ENCODE measurements around the gene MAK. TPM values are rescaled to one million over a fixed set of nuclear protein-coding genes. Genes with fewer than 3 reads are reported as not detected.

The MAK gene
- total and polyA plus RNA-seq, 4 donors, result 0.02 to 0.26 (median 0.13) TPM

DNA sequence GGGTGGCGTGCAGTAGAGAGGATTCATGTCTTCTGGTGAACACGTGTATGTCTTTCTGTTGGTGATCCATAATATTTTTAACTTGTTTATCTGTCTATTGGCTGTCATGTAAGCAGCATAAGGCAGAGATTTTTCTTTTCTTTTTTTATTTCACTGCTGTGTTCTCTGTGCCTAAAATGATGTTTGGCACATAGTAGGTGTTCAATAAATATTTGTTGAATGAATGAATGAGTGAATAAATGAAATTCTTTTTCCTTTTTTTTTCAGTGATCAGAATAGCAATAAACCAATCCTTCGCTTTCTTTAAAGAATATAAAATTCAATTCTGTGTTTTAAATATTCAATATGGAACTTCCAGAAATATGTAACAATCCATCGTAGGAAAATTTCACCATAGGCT is 30.0 kb downstream of the MAK start:
- Histone ChIP-seq H3K27me3 (ENCODE audit: control insufficient read depth in 4 of 4, insufficient read depth in 4 of 4, low read length in 3 of 4) (no peaks in the 10 kb centered on the region), H3K27ac (ENCODE audit: low read depth in 1 of 2, low read length in 2 of 2) (no peak overlapping the region), H3K9ac (ENCODE audit: low read depth in 1 of 2, low read length in 2 of 2) (no peak overlapping the region), H3K36me3 (ENCODE audit: control insufficient read depth in 4 of 4, insufficient read depth in 3 of 4, low read depth in 1 of 4, low read length in 3 of 4) (no peaks in the 10 kb centered on the region), H3K4me1 (ENCODE audit: control insufficient read depth in 4 of 4, insufficient read depth in 4 of 4, low read length in 3 of 4) (no peaks in the 10 kb centered on the region), H3K9me3 (ENCODE audit: control insufficient read depth in 4 of 4, low read length in 3 of 4) (no peaks in the 10 kb centered on the region), H3K4me3 (ENCODE audit: low read depth in 1 of 3, low read length in 3 of 3) (no peak overlapping the region)
- no peak for DNase-seq (ENCODE audit: low spot score)
- WGBS, result 97% methylated on average over 4 of the region's 4 CpGs
- TF ChIP-seq EGR1 (IDR thresholded peaks at IDR 0.05; ENCODE audit: low read depth in 2 of 2), result no peak
- no peak for TF ChIP-seq JUND (IDR thresholded peaks at IDR 0.05)
- no peak for TF ChIP-seq RAD21 (IDR thresholded peaks at IDR 0.05)
- TF ChIP-seq, protein P1, sequence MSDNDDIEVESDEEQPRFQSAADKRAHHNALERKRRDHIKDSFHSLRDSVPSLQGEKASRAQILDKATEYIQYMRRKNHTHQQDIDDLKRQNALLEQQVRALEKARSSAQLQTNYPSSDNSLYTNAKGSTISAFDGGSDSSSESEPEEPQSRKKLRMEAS (IDR thresholded peaks at IDR 0.05), result no peak
- no peak for TF ChIP-seq HNF4G (IDR thresholded peaks at IDR 0.05)
- TF ChIP-seq TAF1 (conservative IDR thresholded peaks at IDR 0.05), result no peak
- TF ChIP-seq, protein P2, sequence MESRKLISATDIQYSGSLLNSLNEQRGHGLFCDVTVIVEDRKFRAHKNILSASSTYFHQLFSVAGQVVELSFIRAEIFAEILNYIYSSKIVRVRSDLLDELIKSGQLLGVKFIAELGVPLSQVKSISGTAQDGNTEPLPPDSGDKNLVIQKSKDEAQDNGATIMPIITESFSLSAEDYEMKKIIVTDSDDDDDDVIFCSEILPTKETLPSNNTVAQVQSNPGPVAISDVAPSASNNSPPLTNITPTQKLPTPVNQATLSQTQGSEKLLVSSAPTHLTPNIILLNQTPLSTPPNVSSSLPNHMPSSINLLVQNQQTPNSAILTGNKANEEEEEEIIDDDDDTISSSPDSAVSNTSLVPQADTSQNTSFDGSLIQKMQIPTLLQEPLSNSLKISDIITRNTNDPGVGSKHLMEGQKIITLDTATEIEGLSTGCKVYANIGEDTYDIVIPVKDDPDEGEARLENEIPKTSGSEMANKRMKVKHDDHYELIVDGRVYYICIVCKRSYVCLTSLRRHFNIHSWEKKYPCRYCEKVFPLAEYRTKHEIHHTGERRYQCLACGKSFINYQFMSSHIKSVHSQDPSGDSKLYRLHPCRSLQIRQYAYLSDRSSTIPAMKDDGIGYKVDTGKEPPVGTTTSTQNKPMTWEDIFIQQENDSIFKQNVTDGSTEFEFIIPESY (IDR thresholded peaks at IDR 0.05), result no peak
- TF ChIP-seq YY1 (IDR thresholded peaks at IDR 0.05), result no peak
- no peak for TF ChIP-seq RXRA (IDR thresholded peaks at IDR 0.05)
- no peak for TF ChIP-seq HNF4A (conservative IDR thresholded peaks at IDR 0.05)
- TF ChIP-seq NR2F2 (IDR thresholded peaks at IDR 0.05), result no peak
- no peak for TF ChIP-seq SP1 (IDR thresholded peaks at IDR 0.05)
- TF ChIP-seq GABPA (IDR thresholded peaks at IDR 0.05 in 1 of 2, conservative IDR thresholded peaks at IDR 0.05 in 1 of 2), result no peak
- no peak for TF ChIP-seq FOXA2 (IDR thresholded peaks at IDR 0.05)
- TF ChIP-seq, protein P3, sequence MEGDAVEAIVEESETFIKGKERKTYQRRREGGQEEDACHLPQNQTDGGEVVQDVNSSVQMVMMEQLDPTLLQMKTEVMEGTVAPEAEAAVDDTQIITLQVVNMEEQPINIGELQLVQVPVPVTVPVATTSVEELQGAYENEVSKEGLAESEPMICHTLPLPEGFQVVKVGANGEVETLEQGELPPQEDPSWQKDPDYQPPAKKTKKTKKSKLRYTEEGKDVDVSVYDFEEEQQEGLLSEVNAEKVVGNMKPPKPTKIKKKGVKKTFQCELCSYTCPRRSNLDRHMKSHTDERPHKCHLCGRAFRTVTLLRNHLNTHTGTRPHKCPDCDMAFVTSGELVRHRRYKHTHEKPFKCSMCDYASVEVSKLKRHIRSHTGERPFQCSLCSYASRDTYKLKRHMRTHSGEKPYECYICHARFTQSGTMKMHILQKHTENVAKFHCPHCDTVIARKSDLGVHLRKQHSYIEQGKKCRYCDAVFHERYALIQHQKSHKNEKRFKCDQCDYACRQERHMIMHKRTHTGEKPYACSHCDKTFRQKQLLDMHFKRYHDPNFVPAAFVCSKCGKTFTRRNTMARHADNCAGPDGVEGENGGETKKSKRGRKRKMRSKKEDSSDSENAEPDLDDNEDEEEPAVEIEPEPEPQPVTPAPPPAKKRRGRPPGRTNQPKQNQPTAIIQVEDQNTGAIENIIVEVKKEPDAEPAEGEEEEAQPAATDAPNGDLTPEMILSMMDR (IDR thresholded peaks at IDR 0.05; ENCODE audit: low read depth, low read length, missing input control), result no peak
- TF ChIP-seq FOXA1 (IDR thresholded peaks at IDR 0.05), result no peak
- TF ChIP-seq, protein P4, sequence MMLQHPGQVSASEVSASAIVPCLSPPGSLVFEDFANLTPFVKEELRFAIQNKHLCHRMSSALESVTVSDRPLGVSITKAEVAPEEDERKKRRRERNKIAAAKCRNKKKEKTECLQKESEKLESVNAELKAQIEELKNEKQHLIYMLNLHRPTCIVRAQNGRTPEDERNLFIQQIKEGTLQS (IDR thresholded peaks at IDR 0.05), result no peak
- TF ChIP-seq, protein P5, sequence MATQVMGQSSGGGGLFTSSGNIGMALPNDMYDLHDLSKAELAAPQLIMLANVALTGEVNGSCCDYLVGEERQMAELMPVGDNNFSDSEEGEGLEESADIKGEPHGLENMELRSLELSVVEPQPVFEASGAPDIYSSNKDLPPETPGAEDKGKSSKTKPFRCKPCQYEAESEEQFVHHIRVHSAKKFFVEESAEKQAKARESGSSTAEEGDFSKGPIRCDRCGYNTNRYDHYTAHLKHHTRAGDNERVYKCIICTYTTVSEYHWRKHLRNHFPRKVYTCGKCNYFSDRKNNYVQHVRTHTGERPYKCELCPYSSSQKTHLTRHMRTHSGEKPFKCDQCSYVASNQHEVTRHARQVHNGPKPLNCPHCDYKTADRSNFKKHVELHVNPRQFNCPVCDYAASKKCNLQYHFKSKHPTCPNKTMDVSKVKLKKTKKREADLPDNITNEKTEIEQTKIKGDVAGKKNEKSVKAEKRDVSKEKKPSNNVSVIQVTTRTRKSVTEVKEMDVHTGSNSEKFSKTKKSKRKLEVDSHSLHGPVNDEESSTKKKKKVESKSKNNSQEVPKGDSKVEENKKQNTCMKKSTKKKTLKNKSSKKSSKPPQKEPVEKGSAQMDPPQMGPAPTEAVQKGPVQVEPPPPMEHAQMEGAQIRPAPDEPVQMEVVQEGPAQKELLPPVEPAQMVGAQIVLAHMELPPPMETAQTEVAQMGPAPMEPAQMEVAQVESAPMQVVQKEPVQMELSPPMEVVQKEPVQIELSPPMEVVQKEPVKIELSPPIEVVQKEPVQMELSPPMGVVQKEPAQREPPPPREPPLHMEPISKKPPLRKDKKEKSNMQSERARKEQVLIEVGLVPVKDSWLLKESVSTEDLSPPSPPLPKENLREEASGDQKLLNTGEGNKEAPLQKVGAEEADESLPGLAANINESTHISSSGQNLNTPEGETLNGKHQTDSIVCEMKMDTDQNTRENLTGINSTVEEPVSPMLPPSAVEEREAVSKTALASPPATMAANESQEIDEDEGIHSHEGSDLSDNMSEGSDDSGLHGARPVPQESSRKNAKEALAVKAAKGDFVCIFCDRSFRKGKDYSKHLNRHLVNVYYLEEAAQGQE (IDR thresholded peaks at IDR 0.05), result no peak

Measured in liver (tissue), 9 donors.